Measurements from ENCODE around the gene NELL2.

The NELL2 gene

GRCh38 chr12:44465139-44465538, 411.0 kb downstream of the NELL2 start:
- no peak for DNase-seq (ENCODE audit: low read depth in 2 of 2)

GRCh38 chr12:44464180-44464579, 411.9 kb downstream of the NELL2 start:
- DNase-seq (ENCODE audit: low read depth in 2 of 2), result no peak

- DNase-seq (ENCODE audit: low read depth in 2 of 2), result no peak
These were observed 413.4 kb downstream of the NELL2 start for GRCh38 chr12:44462729-44463128.

GRCh38 chr12:44460261-44460660, 415.9 kb downstream of the NELL2 start:
- DNase-seq (ENCODE audit: low read depth in 2 of 2), result no peak

GRCh38 chr12:44459569-44459968, 416.5 kb downstream of the NELL2 start:
- no peak for DNase-seq (ENCODE audit: low read depth in 2 of 2)

All from stimulated activated CD4-positive, alpha-beta T cell treated with anti-CD3 and anti-CD28 coated beads, Interleukin-1b, Interleukin-23, amount 100 ng/mL, for 4 hours (primary cell).